Activated CD8-positive, alpha-beta memory T cell treated with anti-CD3 and anti-CD28 coated beads, Interleukin-2, amount 50 U/mL, for 24 hours (primary cell): ENCODE measurements around the gene ANKMY1.

Experiments used
- DNase-seq: peaks from one replicate; pipeline ENCODE4 v3.0.0-alpha.2; 2020; ENCODE audit errors: extremely low read depth

The ANKMY1 gene

GRCh38 chr2:240477916-240478315 is 79.9 kb downstream of the ANKMY1 start:
- no peak for DNase-seq

- DNase-seq, result no peak
These were observed 84.6 kb downstream of the ANKMY1 start for GRCh38 chr2:240473211-240473610.

- DNase-seq, result no peak
These were observed 85.6 kb downstream of the ANKMY1 start for GRCh38 chr2:240472078-240472790.

- no peak for DNase-seq
These were observed 88.0 kb downstream of the ANKMY1 start for GRCh38 chr2:240469740-240470139.

- DNase-seq, result no peak
These were observed 88.5 kb downstream of the ANKMY1 start for GRCh38 chr2:240469239-240469636.

- no peak for DNase-seq
These were observed 89.2 kb downstream of the ANKMY1 start for GRCh38 chr2:240468303-240469238.

GRCh38 chr2:240467659-240468302 is 90.0 kb downstream of the ANKMY1 start:
- no peak for DNase-seq

GRCh38 chr2:240467149-240467642 is 90.6 kb downstream of the ANKMY1 start:
- DNase-seq, result no peak

GRCh38 chr2:240466579-240467148 is 91.1 kb downstream of the ANKMY1 start:
- DNase-seq, result no peak

GRCh38 chr2:240465765-240466578 is 91.8 kb downstream of the ANKMY1 start:
- no peak for DNase-seq

- DNase-seq, result no peak
These were observed 92.5 kb downstream of the ANKMY1 start for GRCh38 chr2:240465268-240465764.

- DNase-seq, result no peak
These were observed 93.1 kb downstream of the ANKMY1 start for GRCh38 chr2:240464514-240465241.

GRCh38 chr2:240463866-240464481 is 93.8 kb downstream of the ANKMY1 start:
- DNase-seq, result no peak

GRCh38 chr2:240463274-240463865 is 94.4 kb downstream of the ANKMY1 start:
- no peak for DNase-seq

GRCh38 chr2:240462707-240463273 is 95.0 kb downstream of the ANKMY1 start:
- no peak for DNase-seq

- DNase-seq, result no peak
These were observed 95.6 kb downstream of the ANKMY1 start for GRCh38 chr2:240462073-240462706.

GRCh38 chr2:240461471-240462072 is 96.2 kb downstream of the ANKMY1 start:
- DNase-seq, result no peak
